Esophagus muscularis mucosa (tissue), 4 donors: ENCODE data around the gene CCDC85C.

Experiments
- CTCF ChIP-seq, 3 experiments: fragments of 200-600 bp in 2 of 3; fragments of 450-650 bp in 1 of 3; sonication (generic) in 2 of 3; IDR thresholded peaks; one replicate each; pipeline ENCODE4 v1.5.1; 2017 to 2019; ENCODE audit warnings: antibody characterized with exemption in 3 of 3, mild to moderate bottlenecking in 2 of 3, moderate library complexity in 1 of 3
- EP300 ChIP-seq: sonication (generic); formaldehyde crosslinking; IDR thresholded peaks from one replicate; pipeline ENCODE4 v1.6.1; 2017; ENCODE audit warnings: antibody characterized with exemption
- POLR2AphosphoS5 ChIP-seq, 2 donors: sonication (generic); formaldehyde crosslinking; IDR thresholded peaks; one replicate each; pipeline ENCODE4 v1.6.1; 2017; ENCODE audit warnings: antibody characterized with exemption in 2 of 2

GRCh38 chr14:99548871-99549515 is 55.0 kb downstream of the CCDC85C start:
- TF ChIP-seq CTCF (IDR thresholded peaks at IDR 0.05) (no peak), EP300 (no peak), POLR2AphosphoS5 (IDR thresholded peaks at IDR 0.05) (no peak)
